ENCODE results near the gene ATF4. TPM values are rescaled to one million over a fixed set of nuclear protein-coding genes. Genes with fewer than 3 reads are reported as not detected.

ATF4 gene
- 408 and 466 TPM in 2 replicates for total RNA-seq (2014; rRNA removed; shearing (Covaris generic))
- polyA plus RNA-seq (2015; cell fraction: cytosol; rRNA removed) = 971 and 990 TPM in 2 replicates
- polyA plus RNA-seq (2015; cell fraction: nucleus; rRNA removed) = 586 and 640 TPM in 2 replicates

GRCh38 chr22:39520226-39521105 lies at the start of gene ATF4:
ATF4 (plus strand) TSS chr22:39520562; CDS start chr22:39521446, 884 bp downstream.
- no peak for DNase-seq (ENCODE audit: low read depth)

- DNase-seq (ENCODE audit: low read depth) = peak; percentile 62
Observed at GRCh38 chr22:39471381-39472141, 48.8 kb upstream of the ATF4 start.

GRCh38 chr22:39472570-39473556 lies 47.5 kb upstream of the ATF4 start:
- no peak for DNase-seq (ENCODE audit: low read depth)

GRCh38 chr22:39473851-39474250 lies 46.5 kb upstream of the ATF4 start:
- no peak for DNase-seq (ENCODE audit: low read depth)

- DNase-seq (ENCODE audit: low read depth) = no peak
Observed at GRCh38 chr22:39474351-39475111, 45.8 kb upstream of the ATF4 start.

GRCh38 chr22:39475337-39475736 lies 45.0 kb upstream of the ATF4 start:
- no peak for DNase-seq (ENCODE audit: low read depth)

- no peak for DNase-seq (ENCODE audit: low read depth)
Observed at GRCh38 chr22:39475902-39476301, 44.5 kb upstream of the ATF4 start.

GRCh38 chr22:39476664-39477063 lies 43.7 kb upstream of the ATF4 start:
- no peak for DNase-seq (ENCODE audit: low read depth)

- no peak for DNase-seq (ENCODE audit: low read depth)
Observed at GRCh38 chr22:39477542-39477941, 42.8 kb upstream of the ATF4 start.

- DNase-seq (ENCODE audit: low read depth) = no peak
Observed at GRCh38 chr22:39478441-39478850, 41.9 kb upstream of the ATF4 start.

GRCh38 chr22:39479254-39479653 lies 41.1 kb upstream of the ATF4 start:
- no peak for DNase-seq (ENCODE audit: low read depth)

- DNase-seq (ENCODE audit: low read depth) = no peak
Observed at GRCh38 chr22:39480557-39480956, 39.8 kb upstream of the ATF4 start.

- DNase-seq (ENCODE audit: low read depth) = no peak
Observed at GRCh38 chr22:39481054-39481453, 39.3 kb upstream of the ATF4 start.

- no peak for DNase-seq (ENCODE audit: low read depth)
Observed at GRCh38 chr22:39481595-39481994, 38.8 kb upstream of the ATF4 start.

- DNase-seq (ENCODE audit: low read depth) = peak; percentile 26
Observed at GRCh38 chr22:39482768-39483167, 37.6 kb upstream of the ATF4 start.

- no peak for DNase-seq (ENCODE audit: low read depth)
Observed at GRCh38 chr22:39486951-39487825, 33.2 kb upstream of the ATF4 start.

GRCh38 chr22:39487826-39488520 lies 32.4 kb upstream of the ATF4 start:
- DNase-seq (ENCODE audit: low read depth) = no peak

GRCh38 chr22:39488563-39489083 lies 31.7 kb upstream of the ATF4 start:
- DNase-seq (ENCODE audit: low read depth) = no peak
